GM21381 (cell line): ENCODE data around the gene SREBF1.

ENCODE experiments used
- ATAC-seq: cut with Tn5 transposase; IDR thresholded peaks from one replicate; pipeline ENCODE4 v1.9.1; 2021; ENCODE audit warnings: mild to moderate bottlenecking, moderate library complexity; ENCODE audit not compliant: unreplicated experiment

Gene SREBF1

GRCh38 chr17:17766744-17767120 lies 70.1 kb downstream of the SREBF1 start:
- no peak for ATAC-seq

GRCh38 chr17:17766077-17766743 lies 70.6 kb downstream of the SREBF1 start:
- ATAC-seq, result no peak

GRCh38 chr17:17765359-17766076 lies 71.3 kb downstream of the SREBF1 start:
- ATAC-seq, result no peak

DNA sequence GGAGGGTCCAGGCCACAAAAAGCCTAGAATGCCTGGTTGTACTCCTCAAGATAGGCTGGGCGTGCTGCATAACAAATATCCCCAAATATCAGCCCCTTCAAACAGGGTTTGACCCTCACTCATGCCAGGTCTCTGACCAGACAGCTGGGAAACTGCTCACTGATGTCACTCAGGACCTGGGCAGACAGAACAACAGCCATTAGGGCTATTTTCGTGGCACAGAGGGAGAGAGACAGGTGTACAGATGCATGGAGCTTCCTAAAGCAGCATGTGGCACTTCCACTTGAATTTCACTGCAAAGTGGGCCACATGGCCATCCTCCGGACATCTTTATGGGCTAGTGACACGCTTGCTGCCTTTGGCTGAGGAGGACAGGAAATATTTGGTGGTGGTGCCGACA lies 73.1 kb downstream of the SREBF1 start:
- no peak for ATAC-seq

DNA sequence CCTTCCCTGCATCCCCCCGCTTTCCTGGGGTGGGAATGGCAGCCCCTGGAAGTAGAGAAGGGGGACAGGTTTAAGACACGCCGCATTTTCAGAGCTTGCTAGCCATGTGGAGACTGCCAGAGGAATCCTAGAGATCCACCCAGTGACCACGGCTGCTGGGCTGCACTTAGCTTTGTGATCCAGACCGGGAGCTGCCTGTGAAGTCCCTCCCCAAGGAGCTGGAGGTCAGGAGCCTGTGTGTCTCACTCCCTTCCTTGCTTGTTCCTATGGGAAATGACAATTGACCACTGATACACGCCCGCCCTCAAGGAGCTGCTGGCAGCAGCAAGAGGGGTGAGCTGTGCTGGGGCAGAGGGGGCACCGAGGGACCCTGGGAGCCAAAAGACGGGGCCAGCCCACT lies 73.7 kb downstream of the SREBF1 start:
- no peak for ATAC-seq

DNA sequence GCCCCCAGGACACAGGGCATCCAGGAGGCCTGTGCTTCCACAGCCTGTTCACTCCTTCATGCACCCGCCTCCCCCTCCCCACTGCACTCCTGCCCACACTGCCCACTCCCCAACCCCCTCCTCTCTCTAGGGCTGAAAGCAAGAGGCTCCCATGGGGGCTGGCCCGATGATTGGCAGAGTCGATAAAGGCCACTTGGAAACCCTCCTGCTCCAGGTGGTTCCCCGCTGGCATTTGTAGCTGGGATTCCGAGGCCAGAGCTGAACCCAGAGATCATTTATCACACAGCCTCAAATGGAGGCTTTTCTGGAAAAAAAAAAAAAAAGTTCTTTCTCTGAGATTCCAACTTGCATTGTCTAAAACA lies 74.1 kb downstream of the SREBF1 start:
- ATAC-seq, result no peak
